Loucy (cell line): ENCODE measurements around the gene SFTPA2.
"Not testable (repeated sequence)": the region's sequence is repeated elsewhere in the genome, so short reads cannot be mapped to it uniquely, and the experiment has no call there.

Experiments used
- EZH2phosphoT487 ChIP-seq: fragments of 200-600 bp; IDR thresholded peaks from 2 replicates; pipeline ENCODE4 v1.6.1; 2018; ENCODE audit warnings: antibody characterized with exemption, mild to moderate bottlenecking, moderate library complexity, borderline replicate concordance
- TF ChIP-seq, protein P1 (sequence below): fragments of 200-600 bp; sonication (generic); conservative IDR thresholded peaks from 2 replicates; pipeline ENCODE4 v1.5.1; 2014; ENCODE audit warnings: mild to moderate bottlenecking, antibody characterized with exemption, low read length

DNA sequence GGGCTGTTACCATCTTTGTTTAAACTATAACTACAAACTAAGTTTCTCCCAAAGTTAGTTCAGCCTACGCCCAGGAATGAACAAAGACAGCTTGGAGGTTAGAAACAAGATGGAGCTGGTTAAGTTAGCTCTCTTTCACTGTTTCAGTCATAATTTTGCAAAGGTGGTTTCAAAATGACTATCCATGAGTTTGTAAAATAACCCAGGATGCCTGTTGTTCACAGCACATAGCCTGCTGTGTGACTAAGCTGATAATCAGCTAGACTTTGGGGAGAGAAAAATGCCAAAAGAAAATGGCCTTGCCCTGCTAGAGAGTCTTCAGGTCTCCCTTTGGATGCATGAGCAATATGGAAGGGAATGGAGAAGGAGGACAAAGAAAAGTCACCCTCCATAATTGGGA is 19.3 kb downstream of the SFTPA2 start:
- TF ChIP-seq, protein P1, sequence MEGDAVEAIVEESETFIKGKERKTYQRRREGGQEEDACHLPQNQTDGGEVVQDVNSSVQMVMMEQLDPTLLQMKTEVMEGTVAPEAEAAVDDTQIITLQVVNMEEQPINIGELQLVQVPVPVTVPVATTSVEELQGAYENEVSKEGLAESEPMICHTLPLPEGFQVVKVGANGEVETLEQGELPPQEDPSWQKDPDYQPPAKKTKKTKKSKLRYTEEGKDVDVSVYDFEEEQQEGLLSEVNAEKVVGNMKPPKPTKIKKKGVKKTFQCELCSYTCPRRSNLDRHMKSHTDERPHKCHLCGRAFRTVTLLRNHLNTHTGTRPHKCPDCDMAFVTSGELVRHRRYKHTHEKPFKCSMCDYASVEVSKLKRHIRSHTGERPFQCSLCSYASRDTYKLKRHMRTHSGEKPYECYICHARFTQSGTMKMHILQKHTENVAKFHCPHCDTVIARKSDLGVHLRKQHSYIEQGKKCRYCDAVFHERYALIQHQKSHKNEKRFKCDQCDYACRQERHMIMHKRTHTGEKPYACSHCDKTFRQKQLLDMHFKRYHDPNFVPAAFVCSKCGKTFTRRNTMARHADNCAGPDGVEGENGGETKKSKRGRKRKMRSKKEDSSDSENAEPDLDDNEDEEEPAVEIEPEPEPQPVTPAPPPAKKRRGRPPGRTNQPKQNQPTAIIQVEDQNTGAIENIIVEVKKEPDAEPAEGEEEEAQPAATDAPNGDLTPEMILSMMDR, result not testable (repeated sequence)
- not testable (repeated sequence) for TF ChIP-seq EZH2phosphoT487
